Ishikawa (cell line): ENCODE data around the gene SRP54.

Source experiments
- CEBPB ChIP-seq: IDR thresholded peaks from 2 replicates; pipeline ENCODE4 v1.6.1; 2012
- CREB1 ChIP-seq: IDR thresholded peaks from 2 replicates; pipeline ENCODE4 v1.6.1; 2012; ENCODE audit warnings: low read depth
- EGR1 ChIP-seq: IDR thresholded peaks from 2 replicates; pipeline ENCODE4 v1.6.1; 2012
- EP300 ChIP-seq: IDR thresholded peaks from 2 replicates; pipeline ENCODE4 v1.6.1; 2012; ENCODE audit warnings: borderline replicate concordance
- FOXM1 ChIP-seq: IDR thresholded peaks from 2 replicates; pipeline ENCODE4 v1.6.1; 2012; ENCODE audit warnings: low read depth, borderline replicate concordance
- MAX ChIP-seq: IDR thresholded peaks from 2 replicates; pipeline ENCODE4 v1.6.1; 2012
- NFIC ChIP-seq: IDR thresholded peaks from 2 replicates; pipeline ENCODE4 v1.6.1; 2012
- RAD21 ChIP-seq: IDR thresholded peaks from 2 replicates; pipeline ENCODE4 v1.6.1; 2012; ENCODE audit warnings: low read depth
- REST ChIP-seq: IDR thresholded peaks from 2 replicates; pipeline ENCODE4 v1.6.1; 2012; ENCODE audit warnings: low read depth, mild to moderate bottlenecking
- TAF1 ChIP-seq: IDR thresholded peaks from 2 replicates; pipeline ENCODE4 v1.6.1; 2012; ENCODE audit warnings: low read depth, mild to moderate bottlenecking
- TCF12 ChIP-seq: IDR thresholded peaks from 2 replicates; pipeline ENCODE4 v1.6.1; 2012; ENCODE audit warnings: low read depth
- TEAD4 ChIP-seq: IDR thresholded peaks from 2 replicates; pipeline ENCODE4 v1.6.1; 2012
- YY1 ChIP-seq: IDR thresholded peaks from 2 replicates; pipeline ENCODE4 v1.6.1; 2012; ENCODE audit warnings: low read depth
- ZBTB7A ChIP-seq: IDR thresholded peaks from 2 replicates; pipeline ENCODE4 v1.6.1; 2012; ENCODE audit warnings: low read depth
- TF ChIP-seq, protein P1 (sequence below): IDR thresholded peaks from 2 replicates; pipeline ENCODE4 v1.6.1; 2012

SRP54 gene

DNA sequence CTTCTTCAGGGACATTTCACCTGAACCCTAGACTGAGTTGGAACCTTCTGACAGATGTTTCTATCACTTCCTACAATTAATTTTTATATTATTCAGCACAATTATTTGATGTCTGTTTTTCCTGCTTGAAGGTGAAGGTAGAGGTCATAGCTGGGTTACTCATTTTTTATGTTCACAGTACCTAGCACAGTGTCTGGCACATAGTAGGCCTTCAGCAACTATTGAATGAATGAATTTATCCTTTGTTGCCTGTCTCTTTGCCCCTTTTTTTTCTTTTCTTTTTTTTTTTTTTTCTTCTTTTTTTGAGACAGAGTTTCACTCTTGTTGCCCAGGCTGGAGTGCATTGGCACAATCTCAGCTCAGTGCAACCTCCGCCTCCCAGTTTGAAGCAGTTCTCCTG, 33.8 kb downstream of the SRP54 start:
- TF ChIP-seq RAD21: no peak
- no peak for TF ChIP-seq ZBTB7A
- no peak for TF ChIP-seq REST
- no peak for TF ChIP-seq TEAD4
- TF ChIP-seq, protein P1, sequence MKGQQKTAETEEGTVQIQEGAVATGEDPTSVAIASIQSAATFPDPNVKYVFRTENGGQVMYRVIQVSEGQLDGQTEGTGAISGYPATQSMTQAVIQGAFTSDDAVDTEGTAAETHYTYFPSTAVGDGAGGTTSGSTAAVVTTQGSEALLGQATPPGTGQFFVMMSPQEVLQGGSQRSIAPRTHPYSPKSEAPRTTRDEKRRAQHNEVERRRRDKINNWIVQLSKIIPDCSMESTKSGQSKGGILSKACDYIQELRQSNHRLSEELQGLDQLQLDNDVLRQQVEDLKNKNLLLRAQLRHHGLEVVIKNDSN: no peak
- TF ChIP-seq NFIC: no peak
- no peak for TF ChIP-seq CREB1
- TF ChIP-seq CEBPB: no peak
- no peak for TF ChIP-seq EGR1

GRCh38 chr14:35020713-35021112, 37.9 kb downstream of the SRP54 start:
- TF ChIP-seq EGR1 (no peak), CREB1 (no peak), RAD21 (no peak), TAF1 (no peak)

DNA sequence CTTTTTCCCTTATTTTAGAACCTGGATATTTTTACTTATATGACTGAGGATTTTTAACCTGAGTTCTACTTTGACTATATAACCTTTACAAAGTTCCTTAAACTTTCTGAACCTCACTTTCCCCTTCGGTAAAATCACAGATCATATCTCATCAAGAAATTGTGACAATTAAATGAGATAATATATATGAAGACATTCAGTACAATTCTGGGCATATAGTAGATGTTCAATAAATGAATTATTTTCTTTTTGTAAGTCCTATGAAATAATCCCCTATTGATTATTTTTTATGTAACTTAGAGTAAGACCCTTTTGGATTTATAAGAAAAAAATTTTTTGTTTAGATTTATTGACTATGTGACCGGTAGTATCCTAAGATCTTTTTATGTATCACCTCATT, 45.6 kb downstream of the SRP54 start:
- TF ChIP-seq REST (no peak), CEBPB (no peak), FOXM1 (no peak), TAF1 (no peak), TEAD4 (no peak), YY1 (no peak), MAX (no peak), RAD21 (no peak), EP300 (no peak), NFIC (no peak)
- TF ChIP-seq, protein P1: no peak

DNA sequence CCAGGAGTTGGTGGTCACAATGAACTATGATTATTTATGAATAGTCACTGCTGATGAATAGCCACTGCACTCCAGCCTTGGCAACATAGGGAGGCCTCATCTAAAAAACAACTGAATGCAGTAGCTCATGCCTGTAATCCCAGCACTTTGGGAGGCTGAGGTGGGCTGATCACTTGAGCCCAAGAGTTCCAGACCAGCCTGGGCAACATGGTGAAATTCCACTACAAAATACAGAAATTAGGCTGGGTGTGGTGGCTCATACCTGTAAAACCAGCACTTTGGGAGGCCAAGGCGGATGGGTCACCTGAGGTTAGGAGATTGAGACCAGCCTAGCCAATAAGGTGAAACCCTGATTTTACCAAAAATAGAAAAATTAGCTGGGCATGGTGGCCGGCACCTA, 49.8 kb downstream of the SRP54 start:
- TF ChIP-seq TAF1 (no peak), NFIC (no peak), REST (no peak), RAD21 (no peak), TCF12 (no peak), MAX (no peak), CEBPB (no peak), EGR1 (no peak), TEAD4 (no peak), EP300 (no peak), ZBTB7A (no peak), YY1 (no peak), FOXM1 (no peak), CREB1 (no peak)
- TF ChIP-seq, protein P1: no peak

DNA sequence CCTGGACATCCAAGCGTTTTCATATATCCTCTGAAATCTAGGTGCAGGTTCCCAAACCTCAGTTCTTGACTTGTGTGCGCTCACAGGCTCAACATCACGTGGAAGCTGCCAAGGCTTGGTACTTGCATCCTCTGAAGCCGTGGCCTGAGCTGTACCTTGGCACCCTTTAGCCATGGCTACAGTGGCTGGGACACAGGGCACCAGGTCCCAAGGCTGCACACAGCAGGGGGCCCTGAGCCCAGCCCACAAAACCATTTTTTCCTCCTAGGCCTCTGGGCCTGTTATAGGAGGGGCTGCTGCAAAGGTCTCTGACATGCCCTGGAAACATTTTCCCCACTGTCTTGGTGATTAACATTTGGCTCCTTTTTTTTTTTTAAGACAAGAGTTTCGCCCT, 51.6 kb downstream of the SRP54 start:
- TF ChIP-seq TCF12 (no peak), FOXM1 (no peak), CEBPB (no peak), TAF1 (no peak), CREB1 (no peak), EP300 (no peak), NFIC (no peak), YY1 (no peak), RAD21 (no peak), REST (no peak), TEAD4 (no peak), MAX (no peak)
